Sigmoid colon (tissue), 4 donors: ENCODE results near the gene GMDS.

Source experiments
- EP300 ChIP-seq, 4 donors: sonication (generic); formaldehyde crosslinking; IDR thresholded peaks; one replicate each; pipeline ENCODE4 v1.6.1; 2017; ENCODE audit warnings: antibody characterized with exemption in 4 of 4
- POLR2A ChIP-seq, 2 donors: fragments of 450-650 bp; IDR thresholded peaks; one replicate each; pipeline ENCODE4 v1.6.1; 2016; ENCODE audit warnings: antibody characterized with exemption in 2 of 2, mild to moderate bottlenecking in 2 of 2, moderate library complexity in 2 of 2
- POLR2AphosphoS5 ChIP-seq, 4 donors: sonication (generic); formaldehyde crosslinking; IDR thresholded peaks; one replicate each; pipeline ENCODE4 v1.6.1; 2017; ENCODE audit warnings: antibody characterized with exemption in 4 of 4
- TF ChIP-seq, protein P1 (sequence below), 4 experiments: fragments of 450-650 bp in 3 of 4; fragments of 200-600 bp in 1 of 4; IDR thresholded peaks; one replicate each; pipeline ENCODE4 v1.5.1; 2016 to 2019; ENCODE audit warnings: antibody characterized with exemption in 4 of 4, mild to moderate bottlenecking in 3 of 4, moderate library complexity in 2 of 4

DNA sequence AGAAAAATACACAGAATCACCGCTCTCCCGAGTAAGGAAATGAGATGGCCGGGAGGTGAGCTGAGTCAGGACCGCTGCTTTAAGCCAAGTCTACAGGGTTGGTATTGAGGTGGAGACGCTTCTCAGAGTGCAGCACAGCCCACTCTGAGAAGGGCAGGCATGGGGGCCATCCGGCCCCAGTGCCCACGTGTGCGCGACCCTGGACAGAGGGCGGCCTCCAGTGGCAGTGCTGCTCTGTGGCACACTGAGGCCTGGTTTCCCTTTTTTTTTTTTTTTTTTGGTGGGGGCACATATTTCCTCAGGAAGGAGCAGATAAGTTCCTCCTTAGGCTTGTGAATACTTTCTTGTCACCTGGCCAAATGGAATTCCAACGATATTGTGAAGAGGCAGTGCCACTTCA, 546.9 kb downstream of the GMDS start:
- TF ChIP-seq, protein P1, sequence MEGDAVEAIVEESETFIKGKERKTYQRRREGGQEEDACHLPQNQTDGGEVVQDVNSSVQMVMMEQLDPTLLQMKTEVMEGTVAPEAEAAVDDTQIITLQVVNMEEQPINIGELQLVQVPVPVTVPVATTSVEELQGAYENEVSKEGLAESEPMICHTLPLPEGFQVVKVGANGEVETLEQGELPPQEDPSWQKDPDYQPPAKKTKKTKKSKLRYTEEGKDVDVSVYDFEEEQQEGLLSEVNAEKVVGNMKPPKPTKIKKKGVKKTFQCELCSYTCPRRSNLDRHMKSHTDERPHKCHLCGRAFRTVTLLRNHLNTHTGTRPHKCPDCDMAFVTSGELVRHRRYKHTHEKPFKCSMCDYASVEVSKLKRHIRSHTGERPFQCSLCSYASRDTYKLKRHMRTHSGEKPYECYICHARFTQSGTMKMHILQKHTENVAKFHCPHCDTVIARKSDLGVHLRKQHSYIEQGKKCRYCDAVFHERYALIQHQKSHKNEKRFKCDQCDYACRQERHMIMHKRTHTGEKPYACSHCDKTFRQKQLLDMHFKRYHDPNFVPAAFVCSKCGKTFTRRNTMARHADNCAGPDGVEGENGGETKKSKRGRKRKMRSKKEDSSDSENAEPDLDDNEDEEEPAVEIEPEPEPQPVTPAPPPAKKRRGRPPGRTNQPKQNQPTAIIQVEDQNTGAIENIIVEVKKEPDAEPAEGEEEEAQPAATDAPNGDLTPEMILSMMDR (IDR thresholded peaks at IDR 0.05): no peak
- TF ChIP-seq POLR2AphosphoS5 (IDR thresholded peaks at IDR 0.05) (no peak), EP300 (IDR thresholded peaks at IDR 0.05) (no peak), POLR2A (IDR thresholded peaks at IDR 0.05) (no peak)
